HL-60/S4 treated with phorbol 12-myristate 13-acetate at 8.2 ng/mL for 4 days and 3 days (cell line): Measurements from ENCODE around the gene PCDH15.

ENCODE experiments used
- in situ Hi-C: fragments of 300-500 bp; cut with MboI; formaldehyde crosslinking; loops from 2 replicates; pipeline ENCODE4 v1.15.0; 2022; ENCODE audit warnings: low sequenced_read_pairs

PCDH15 gene

GRCh38 chr10:54137396-54137795 is 663.6 kb downstream of the PCDH15 start:
- in situ Hi-C loops: no loop called here

DNA sequence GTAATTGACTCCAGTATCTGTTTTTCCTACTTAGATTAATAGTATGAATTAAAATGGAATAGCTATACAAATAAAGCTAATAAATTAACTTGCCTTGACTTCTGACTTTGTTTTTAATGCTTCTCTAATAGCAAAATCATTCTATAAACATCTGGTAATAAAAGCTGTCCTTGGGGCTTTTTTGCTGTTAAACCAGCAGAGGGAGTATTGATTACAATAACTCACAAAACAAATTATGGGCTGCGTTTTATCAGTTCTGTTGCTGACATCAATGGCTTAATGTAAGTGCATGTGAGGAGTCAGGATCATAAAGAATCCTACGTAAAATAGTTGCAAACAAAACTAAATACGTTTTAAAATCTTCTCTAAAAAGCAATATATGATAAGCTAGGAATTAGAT is 667.8 kb downstream of the PCDH15 start:
- in situ Hi-C loops: no loop called here

DNA sequence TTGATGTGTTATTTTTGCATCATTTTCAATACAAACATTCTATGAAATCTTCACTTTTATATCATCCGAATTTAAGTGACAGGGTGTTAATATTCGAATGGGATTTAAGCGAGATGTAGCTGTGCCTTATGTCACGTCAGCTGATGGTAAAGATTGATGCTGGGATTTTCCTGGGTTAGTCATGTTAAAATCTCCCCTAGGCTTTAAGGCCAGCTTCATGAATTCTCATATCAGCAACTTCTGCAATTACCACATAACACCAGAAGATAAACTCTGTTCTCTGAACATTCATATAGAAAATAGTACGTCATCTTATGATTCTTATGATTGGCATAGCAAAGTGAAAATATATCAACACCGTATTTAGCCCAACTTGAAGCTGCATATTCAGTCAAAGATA is 669.2 kb downstream of the PCDH15 start:
- in situ Hi-C loops: no loop called here

DNA sequence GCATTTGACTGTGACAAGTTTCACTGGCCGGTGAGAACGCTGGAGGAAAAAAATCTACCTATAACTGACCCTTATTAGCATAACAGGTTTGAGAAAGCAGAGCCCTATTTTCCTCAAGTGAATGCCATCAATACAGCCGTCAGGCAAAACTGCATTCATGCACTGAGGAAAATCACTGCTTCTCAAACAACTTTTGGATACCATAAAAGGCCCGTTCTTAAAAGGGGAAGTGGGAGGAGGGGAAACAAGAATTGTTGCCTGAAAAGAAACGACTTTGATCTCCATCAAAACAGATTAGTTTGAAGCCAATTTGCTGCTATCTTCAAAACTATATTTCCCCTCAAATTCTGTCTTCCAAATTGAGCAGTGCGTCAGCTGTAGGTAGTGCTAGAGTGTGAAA is 670.6 kb downstream of the PCDH15 start:
- in situ Hi-C loops: no loop called here

DNA sequence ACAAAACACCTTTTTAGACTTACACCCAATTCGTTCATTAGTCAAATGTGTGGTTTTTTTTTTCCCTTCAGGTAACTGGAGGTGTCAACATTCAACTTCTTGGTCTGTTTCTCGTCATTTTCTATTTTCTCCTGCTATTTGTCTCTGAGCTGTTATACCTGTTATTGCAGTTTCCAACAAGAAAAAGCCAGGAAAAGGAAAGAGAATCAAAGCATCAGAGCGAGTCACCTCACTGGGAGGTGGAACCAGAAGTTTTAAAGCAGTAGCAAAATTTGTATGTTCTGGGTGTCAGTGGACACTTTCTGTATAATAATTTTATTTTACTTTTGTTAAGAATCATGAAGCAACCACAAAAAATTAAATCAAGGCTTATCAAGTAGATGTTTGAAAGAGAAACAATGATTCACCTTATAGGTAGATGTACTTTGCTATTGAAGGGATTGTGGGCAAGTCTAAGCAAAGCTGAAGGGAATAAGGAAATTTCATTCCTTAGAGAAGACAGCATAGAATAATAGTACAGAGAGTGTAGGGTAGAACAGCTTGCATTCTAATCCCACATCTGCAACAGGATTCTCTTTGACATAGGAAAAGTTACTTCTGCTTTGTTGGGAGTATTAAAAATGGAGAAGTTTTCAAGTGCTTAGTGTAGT is 675.8 kb downstream of the PCDH15 start:
- in situ Hi-C loops: no loop called here

GRCh38 chr10:54124209-54124885 is 676.7 kb downstream of the PCDH15 start:
- in situ Hi-C loops: no loop called here

- in situ Hi-C loops: no loop called here
These were observed 680.2 kb downstream of the PCDH15 start for GRCh38 chr10:54120806-54121205.

DNA sequence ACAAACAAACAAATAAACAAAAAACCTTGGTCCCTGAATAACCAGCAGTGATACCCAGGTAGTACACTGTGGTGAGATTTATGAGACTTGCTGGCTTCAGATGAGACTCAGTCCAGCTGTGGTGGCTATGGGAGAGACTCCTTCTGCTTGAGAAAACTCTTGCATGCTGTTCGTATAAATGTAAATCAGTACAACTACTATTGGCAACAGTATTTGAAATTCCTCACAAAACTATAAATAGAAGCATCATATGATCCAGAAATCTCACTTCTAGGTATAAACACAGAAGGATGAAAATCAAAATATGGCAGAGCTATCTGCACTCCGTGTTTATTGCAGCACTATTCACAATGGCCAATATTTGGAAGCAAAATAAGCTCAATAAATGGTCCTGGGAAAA is 692.1 kb downstream of the PCDH15 start:
- in situ Hi-C loops: no loop called here

DNA sequence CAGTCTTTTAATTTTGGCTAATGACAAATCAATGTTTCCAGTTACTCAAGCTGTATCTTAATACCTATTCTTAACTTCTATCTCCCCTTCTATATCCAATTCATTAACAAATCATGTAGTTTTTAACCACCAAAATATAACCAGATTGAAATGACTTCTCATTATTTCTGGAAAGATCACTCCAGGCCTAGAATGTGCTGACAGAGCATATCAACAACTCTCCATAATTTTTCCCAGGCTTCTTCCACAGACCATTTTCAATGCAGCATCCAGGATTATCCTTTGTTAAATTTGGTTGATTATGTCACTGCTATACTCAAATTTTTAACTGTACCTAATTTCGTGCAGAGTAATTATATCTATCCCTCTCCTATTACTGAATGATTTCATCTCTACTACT is 704.1 kb downstream of the PCDH15 start:
- in situ Hi-C loops: no loop called here

GRCh38 chr10:54094321-54094720 is 706.7 kb downstream of the PCDH15 start:
- in situ Hi-C loops: no loop called here

DNA sequence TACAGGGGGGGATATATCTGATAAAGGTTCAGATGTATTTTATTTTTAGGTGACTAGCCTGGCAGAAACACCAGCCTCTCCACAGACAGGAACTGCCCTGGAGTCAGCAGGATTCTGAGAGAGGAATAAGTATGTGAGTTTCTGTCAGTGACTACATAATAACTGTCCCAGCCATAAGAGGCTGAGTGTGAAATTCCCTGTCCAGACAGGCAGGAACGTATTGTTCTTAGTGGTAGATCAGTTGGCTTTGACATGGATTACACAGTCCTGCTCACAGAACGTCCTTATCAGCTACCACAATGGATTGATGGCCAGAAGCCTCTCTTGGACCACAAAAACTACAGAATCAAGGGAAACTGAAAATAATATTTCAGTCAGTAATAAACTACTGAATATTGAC is 709.8 kb downstream of the PCDH15 start:
- in situ Hi-C loops: no loop called here

DNA sequence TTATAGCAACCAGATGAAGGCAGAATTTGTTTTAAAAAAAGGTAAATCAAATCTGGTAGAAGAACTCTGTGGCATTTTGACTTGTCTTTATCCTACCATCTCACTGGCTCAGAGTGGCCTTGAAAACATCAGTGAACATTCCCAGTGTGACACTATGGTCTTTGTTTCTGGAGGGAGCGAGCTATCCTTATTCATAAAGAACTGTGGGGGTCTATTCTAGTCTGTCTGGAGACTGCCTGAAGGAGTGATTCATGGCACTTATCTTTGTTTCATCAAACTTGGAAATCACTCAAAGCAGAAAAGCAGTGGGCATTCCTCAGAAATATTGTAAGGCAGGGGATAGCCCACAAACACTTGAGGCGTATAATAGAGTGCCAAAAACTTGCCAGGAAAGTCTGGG is 719.1 kb downstream of the PCDH15 start:
- in situ Hi-C loops: no loop called here

GRCh38 chr10:54067361-54067760 is 733.7 kb downstream of the PCDH15 start:
- in situ Hi-C loops: no loop called here

DNA sequence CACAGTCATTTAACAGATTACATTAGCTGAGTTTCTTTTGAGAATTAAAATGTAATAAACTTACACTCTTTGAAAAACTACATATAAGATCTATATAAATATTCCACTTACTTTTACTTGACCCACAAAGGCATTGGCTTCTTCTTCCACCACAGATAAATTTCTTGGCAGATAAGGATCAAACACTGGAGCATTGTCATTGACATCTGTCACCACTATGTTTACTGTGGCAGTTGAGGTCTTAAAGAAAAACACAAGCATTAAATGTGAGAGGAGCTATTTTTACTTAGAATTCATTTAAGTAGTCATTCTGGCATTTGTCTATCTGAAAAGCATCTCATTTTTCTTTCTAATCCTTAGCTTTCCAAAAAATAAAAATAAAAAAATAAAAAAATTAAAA is 734.4 kb downstream of the PCDH15 start:
- in situ Hi-C loops: no loop called here

DNA sequence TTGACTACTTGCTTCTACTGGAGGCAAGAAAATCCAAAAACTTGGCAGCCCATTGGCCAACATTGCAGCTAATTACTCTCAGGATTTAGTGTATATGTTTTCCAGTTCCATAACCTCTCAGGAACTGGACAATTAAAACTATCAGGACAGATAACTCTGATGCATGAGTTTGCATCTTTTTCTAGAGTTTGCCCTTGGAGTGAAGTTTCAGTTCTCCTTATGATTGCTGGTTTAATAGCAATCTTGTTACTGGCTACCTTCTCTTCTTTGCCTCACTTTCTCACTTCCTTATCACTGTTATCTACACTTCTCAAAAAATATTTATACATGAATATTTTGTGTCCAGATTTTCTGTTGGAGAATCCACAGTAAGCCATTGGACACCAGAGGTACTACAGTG is 735.9 kb downstream of the PCDH15 start:
- in situ Hi-C loops: no loop called here

DNA sequence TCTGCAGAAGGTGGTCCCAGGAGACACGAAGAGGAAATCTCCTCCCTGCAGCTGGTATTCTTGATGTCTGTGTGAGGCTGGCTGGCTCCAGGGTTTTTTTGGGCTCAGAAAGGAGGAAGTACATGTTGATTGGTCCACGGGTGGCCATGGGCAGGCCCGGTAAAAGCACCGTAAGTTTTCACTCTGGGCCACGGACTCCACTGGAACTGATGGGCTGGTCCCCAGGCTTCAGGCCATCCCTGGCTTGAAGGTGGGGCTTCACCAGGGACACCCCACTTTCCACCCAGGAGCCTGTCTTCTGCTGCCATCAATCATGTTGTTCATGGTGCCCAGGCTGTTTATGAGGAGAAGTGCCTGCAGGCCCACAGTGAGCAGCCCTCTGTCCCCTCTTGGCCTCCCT is 736.8 kb downstream of the PCDH15 start:
- in situ Hi-C loops: no loop called here

- in situ Hi-C loops: no loop called here
These were observed 737.5 kb downstream of the PCDH15 start for GRCh38 chr10:54063514-54063913.

- in situ Hi-C loops: no loop called here
These were observed 740.5 kb downstream of the PCDH15 start for GRCh38 chr10:54060572-54060971.

- in situ Hi-C loops: no loop called here
These were observed 743.7 kb downstream of the PCDH15 start for GRCh38 chr10:54057357-54057756.

GRCh38 chr10:54026340-54026739 is 774.7 kb downstream of the PCDH15 start:
- in situ Hi-C loops: no loop called here

GRCh38 chr10:54011117-54011516 is 789.9 kb downstream of the PCDH15 start:
- in situ Hi-C loops: no loop called here

- in situ Hi-C loops: no loop called here
These were observed 790.6 kb downstream of the PCDH15 start for GRCh38 chr10:54010337-54010933.
